Measurements from ENCODE around the gene P2RX7.

DNA sequence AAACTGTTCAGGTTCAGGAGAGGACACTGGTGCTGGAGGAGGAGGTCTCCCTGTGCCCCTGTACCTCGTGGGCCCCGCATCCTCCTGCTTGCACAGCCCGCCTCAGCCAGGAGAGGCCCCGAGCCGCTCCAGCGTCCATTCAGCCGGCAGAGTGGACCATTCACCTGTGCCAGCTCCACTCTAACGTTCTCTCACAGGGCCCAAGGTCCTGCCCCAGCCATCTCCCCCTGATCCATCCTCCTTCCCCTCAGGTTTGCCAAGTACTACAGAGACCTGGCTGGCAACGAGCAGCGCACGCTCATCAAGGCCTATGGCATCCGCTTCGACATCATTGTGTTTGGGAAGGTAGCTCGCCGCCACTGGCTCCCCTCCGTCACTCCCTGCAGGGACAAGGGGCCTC lies 99.5 kb downstream of the P2RX7 start:
- TF ChIP-seq, protein P1, sequence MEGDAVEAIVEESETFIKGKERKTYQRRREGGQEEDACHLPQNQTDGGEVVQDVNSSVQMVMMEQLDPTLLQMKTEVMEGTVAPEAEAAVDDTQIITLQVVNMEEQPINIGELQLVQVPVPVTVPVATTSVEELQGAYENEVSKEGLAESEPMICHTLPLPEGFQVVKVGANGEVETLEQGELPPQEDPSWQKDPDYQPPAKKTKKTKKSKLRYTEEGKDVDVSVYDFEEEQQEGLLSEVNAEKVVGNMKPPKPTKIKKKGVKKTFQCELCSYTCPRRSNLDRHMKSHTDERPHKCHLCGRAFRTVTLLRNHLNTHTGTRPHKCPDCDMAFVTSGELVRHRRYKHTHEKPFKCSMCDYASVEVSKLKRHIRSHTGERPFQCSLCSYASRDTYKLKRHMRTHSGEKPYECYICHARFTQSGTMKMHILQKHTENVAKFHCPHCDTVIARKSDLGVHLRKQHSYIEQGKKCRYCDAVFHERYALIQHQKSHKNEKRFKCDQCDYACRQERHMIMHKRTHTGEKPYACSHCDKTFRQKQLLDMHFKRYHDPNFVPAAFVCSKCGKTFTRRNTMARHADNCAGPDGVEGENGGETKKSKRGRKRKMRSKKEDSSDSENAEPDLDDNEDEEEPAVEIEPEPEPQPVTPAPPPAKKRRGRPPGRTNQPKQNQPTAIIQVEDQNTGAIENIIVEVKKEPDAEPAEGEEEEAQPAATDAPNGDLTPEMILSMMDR (IDR thresholded peaks at IDR 0.05; ENCODE audit: low read length): no peak
- TF ChIP-seq EZH2 (optimal IDR thresholded peaks at IDR 0.05; ENCODE audit: low read depth, low read length): no peak
